CD4-positive, alpha-beta T cell treated with Interleukin-2 at 100 ng/mL for 4 hours (primary cell): ENCODE measurements around the gene LETM1.

Experiments used
- DNase-seq: peaks from one replicate; pipeline ENCODE4 v3.0.0-alpha.2; 2020; ENCODE audit warnings: low spot score

LETM1 gene

DNA sequence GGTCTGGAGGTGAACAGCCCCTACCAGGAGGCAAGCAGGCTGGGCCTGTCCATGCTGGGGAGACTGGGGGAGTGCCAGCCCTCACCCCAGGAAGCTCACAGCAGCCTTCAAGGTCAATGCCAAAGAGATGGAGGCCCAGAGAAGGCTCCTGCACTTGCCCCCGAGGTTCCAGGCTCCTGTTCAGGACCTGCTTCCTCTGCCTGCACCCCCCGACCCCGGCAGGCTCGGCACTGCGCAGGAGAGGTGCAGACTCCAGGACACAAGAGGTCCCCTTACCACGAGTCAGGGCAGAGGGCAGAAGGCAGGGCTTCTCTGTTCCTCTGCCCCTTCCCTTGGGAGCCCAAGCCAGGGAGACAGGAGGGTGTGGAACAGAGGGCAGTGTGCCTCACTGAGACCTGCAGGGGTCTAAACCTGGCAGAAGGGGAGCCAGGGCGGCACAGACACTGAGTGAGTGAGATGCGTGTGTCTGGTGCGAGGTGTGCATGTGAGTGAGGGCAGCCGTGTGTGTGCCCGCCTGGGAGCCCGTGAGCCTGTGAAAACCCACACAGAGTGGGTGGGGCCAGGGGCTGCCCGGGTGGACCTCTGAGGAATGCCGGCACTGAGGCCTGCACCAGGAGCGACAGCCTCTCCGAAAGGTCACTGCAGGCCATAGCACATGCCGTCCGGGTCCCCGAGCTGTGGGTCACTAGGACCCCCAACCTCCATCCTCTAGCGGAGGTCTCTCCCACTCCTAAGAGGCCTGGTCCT, 93.5 kb downstream of the LETM1 start:
- DNase-seq, result no peak
